Testis (tissue), 3 donors: Measurements from ENCODE around the gene SLC38A1. TPM values are rescaled to one million over a fixed set of nuclear protein-coding genes. Genes with fewer than 3 reads are reported as not detected.
"Not testable (repeated sequence)": the region's sequence is repeated elsewhere in the genome, so short reads cannot be mapped to it uniquely, and the experiment has no call there.

ENCODE experiments used
- DNase-seq: peaks from one replicate; pipeline ENCODE4 v3.0.0-alpha.2; 2019
- H3K27ac ChIP-seq, 2 donors: fragments of 200-600 bp; sonication (generic); one replicate each; pipeline ENCODE4 v1.5.1; 2019
- H3K27me3 ChIP-seq: fragments of 200-600 bp; sonication (generic); one replicate; pipeline ENCODE4 v1.5.1; 2019
- H3K36me3 ChIP-seq: fragments of 200-600 bp; sonication (generic); one replicate; pipeline ENCODE4 v1.5.1; 2017; ENCODE audit warnings: low read depth; ENCODE audit errors: missing control alignments
- H3K4me1 ChIP-seq: fragments of 200-600 bp; sonication (generic); one replicate; pipeline ENCODE4 v1.5.1; 2019
- H3K4me3 ChIP-seq, 2 donors: fragments of 200-600 bp; sonication (generic); one replicate each; pipeline ENCODE4 v1.5.1; 2017 to 2019
- H3K9me3 ChIP-seq: fragments of 200-600 bp; sonication (generic); one replicate; pipeline ENCODE4 v1.5.1; 2017
- POLR2A ChIP-seq: fragments of 450-650 bp; IDR thresholded peaks from one replicate; pipeline ENCODE4 v1.6.1; 2017; ENCODE audit warnings: antibody characterized with exemption, mild to moderate bottlenecking, moderate library complexity
- WGBS, 2 donors: methylation state at CpG; one replicate each; pipeline ENCODE4 v1.1.5; 2018; 5-methylcytosine and 5-hydroxymethylcytosine counted together
- intact Hi-C: fragments of 100-400 bp; cut with DNase I; formaldehyde crosslinking; loops from one replicate; pipeline ENCODE4 v1.15.1; 2023; ENCODE audit warnings: low total_unique reads
- polyA plus RNA-seq: library from polyadenylated mRNA; stranded (reverse); fragments of 350-450 nt; fragmentation: Illumina TruSeq; extraction: RNeasy Lipid Tissue Mini Kit (QIAGEN cat#74804); gene quantifications from one replicate; pipeline ENCODE4 v1.2.3, GENCODE V29; 2014; ENCODE audit warnings: low read depth, low replicate concordance; ENCODE audit not compliant: insufficient read depth
- total RNA-seq, 2 donors: library from RNA; depleted of rRNA; stranded (reverse); fragments of >200 nt; gene quantifications; one replicate each; pipeline ENCODE4 v1.2.3, GENCODE V29; 2016
- TF ChIP-seq, protein P1 (sequence below), 3 experiments: fragments of 450-650 bp in 2 of 3; fragments of 200-600 bp in 1 of 3; sonication (generic) in 1 of 3; IDR thresholded peaks; one replicate each; pipeline ENCODE4 v1.5.1; 2016 to 2019; ENCODE audit warnings: antibody characterized with exemption in 3 of 3, mild to moderate bottlenecking in 2 of 3, moderate library complexity in 1 of 3

SLC38A1 gene
- total and polyA plus RNA-seq, 3 donors from 2014 or later, result 1.6 to 8.7 (median 4.0) TPM

DNA sequence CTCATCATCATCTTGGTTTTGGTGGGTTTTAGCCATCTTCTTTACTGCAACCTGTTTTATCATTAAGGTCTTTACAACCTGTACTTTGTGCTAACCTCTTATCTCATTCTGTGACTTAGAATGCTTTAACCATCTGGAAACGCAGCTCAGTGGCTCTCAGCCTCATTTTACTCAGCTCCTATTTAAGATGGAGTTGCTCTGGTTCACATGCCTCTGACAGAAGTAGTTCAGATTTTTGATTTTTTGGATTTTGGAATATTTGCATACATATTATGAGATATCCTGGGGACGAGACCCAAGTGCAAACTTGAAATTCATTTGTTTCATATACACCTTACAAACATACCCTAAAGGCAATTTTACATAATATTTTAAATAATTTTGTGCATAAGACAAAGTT lies 10.7 kb downstream of the SLC38A1 start:
- TF ChIP-seq, protein P1, sequence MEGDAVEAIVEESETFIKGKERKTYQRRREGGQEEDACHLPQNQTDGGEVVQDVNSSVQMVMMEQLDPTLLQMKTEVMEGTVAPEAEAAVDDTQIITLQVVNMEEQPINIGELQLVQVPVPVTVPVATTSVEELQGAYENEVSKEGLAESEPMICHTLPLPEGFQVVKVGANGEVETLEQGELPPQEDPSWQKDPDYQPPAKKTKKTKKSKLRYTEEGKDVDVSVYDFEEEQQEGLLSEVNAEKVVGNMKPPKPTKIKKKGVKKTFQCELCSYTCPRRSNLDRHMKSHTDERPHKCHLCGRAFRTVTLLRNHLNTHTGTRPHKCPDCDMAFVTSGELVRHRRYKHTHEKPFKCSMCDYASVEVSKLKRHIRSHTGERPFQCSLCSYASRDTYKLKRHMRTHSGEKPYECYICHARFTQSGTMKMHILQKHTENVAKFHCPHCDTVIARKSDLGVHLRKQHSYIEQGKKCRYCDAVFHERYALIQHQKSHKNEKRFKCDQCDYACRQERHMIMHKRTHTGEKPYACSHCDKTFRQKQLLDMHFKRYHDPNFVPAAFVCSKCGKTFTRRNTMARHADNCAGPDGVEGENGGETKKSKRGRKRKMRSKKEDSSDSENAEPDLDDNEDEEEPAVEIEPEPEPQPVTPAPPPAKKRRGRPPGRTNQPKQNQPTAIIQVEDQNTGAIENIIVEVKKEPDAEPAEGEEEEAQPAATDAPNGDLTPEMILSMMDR (IDR thresholded peaks at IDR 0.05), result no peak
- no peak for TF ChIP-seq POLR2A
- Histone ChIP-seq H3K4me3 (no peak overlapping the region), H3K9me3 (no peaks in the 10 kb centered on the region), H3K27me3 (no peaks in the 10 kb centered on the region), H3K4me1 (no peaks in the 10 kb centered on the region), H3K27ac (no peak overlapping the region), H3K36me3 (no peaks in the 10 kb centered on the region)
- no peak for DNase-seq
- intact Hi-C loops, result no loop called here
- WGBS, 2 donors, result 75 to 76% methylated on average over 2 of the region's 2 CpGs

DNA sequence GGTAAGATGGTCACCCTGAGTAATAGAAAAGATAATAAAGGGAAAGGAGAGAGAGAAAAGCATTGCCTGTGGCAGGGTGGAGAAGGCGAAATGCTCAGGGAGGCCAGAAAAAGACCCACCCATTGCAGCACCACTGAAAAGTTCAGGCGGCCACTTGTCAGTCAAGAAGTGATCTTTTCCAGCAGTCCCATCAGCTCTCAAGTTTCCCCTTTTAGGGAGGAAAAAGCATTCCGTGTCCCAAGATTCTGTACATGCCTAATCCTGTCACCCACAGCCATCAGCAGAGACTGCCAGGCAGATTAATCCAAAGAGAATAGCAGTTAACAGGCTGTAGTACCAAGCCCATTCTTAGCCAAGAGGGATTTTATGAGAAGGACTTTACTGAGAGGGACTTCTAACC lies 11.9 kb downstream of the SLC38A1 start:
- H3K9me3 ChIP-seq, result no peaks in the 10 kb centered on the region
- H3K4me1 ChIP-seq, result no peaks in the 10 kb centered on the region
- H3K27ac ChIP-seq, result no peak overlapping the region
- no peak overlapping the region for H3K4me3 ChIP-seq
- no peaks in the 10 kb centered on the region for H3K36me3 ChIP-seq
- no peak for DNase-seq
- 92 to 100% methylated on average over 3 of the region's 3 CpGs for WGBS, 2 donors
- intact Hi-C loops, result no loop called here
- no peaks in the 10 kb centered on the region for H3K27me3 ChIP-seq
- no peak for TF ChIP-seq POLR2A

DNA sequence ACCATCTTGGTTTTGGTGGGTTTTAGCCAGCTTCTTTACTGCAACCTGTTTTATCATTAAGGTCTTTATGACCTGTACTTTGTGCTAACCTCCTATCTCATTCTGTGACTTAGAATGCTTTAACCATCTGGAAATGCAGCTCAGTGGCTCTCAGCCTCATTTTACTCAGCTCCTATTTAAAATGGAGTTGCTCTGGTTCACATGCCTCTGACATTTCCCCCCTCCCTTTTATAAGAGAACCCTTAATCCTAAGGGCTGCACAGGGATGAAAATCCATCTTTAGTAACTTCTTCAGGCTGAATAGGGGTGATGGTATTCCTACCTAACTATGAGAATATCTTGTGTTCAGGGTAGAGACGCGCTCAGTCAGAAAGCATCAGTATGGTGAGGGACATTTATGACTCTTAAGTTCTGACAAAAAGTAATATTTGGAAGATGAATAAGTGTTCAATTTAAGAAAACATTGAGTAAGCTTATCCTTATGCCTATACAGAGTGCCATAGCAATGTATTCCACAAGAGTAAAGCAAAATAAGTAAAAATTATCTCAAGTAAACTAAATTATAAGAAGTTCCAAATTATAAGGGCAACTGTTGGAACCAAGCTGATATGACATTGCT lies 15.2 kb downstream of the SLC38A1 start:
- Histone ChIP-seq H3K27ac (no peak overlapping the region), H3K27me3 (no peaks in the 10 kb centered on the region), H3K4me1 (no peaks in the 10 kb centered on the region), H3K4me3 (no peak overlapping the region), H3K36me3 (no peaks in the 10 kb centered on the region), H3K9me3 (no peaks in the 10 kb centered on the region)
- no peak for DNase-seq
- 98 to 100% methylated on average over 2 of the region's 2 CpGs for WGBS, 2 donors
- TF ChIP-seq, protein P1 (IDR thresholded peaks at IDR 0.05), result no peak
- TF ChIP-seq POLR2A, result no peak
- intact Hi-C loops, result no loop called here

DNA sequence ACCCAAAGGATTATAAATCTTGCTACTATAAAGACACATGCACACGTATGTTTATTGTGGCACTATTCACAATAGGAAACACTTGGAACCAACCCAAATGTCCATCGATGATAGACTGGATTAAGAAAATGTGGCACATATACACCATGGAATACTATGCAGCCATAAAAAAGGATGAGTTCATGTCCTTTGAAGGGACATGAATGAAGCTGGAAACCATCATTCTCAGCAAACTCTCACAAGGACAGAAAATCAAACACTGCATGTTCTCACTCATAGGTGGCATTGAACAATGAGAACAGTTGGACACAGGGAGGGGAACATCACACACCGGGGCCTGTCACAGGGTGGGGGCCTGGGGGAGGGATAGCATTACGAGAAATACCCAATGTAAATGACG lies 16.8 kb downstream of the SLC38A1 start:
- 89 to 95% methylated on average over 5 of the region's 5 CpGs for WGBS, 2 donors
- intact Hi-C loops, result not testable (repeated sequence)

DNA sequence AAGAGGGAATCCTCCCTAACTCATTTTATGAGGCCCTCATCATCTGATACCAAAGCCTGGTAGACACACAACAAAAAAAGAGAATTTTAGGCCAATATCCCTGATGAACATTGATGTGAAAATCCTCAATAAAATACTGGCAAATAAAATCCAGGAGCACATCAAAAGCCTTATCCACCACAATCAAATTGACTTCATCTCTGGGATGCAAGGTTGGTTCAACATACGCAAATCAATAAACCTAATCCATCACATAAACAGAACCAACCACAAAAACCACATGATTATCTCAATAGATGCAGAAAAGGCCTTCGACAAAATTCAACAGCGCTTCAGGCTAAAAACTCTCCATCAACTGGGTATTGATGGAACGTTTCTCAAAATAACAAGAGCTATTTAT lies 18.9 kb downstream of the SLC38A1 start:
- H3K4me3 ChIP-seq, H3K4me1 ChIP-seq, intact Hi-C loops, DNase-seq, H3K27me3 ChIP-seq, H3K27ac ChIP-seq, H3K9me3 ChIP-seq, H3K36me3 ChIP-seq: not testable (repeated sequence)
- WGBS, 2 donors, result 84 to 96% methylated on average over 4 of the region's 4 CpGs

More for the DNA sequence above, 16.8 kb downstream of the SLC38A1 start:
- not testable (repeated sequence) for H3K4me1 ChIP-seq, H3K4me3 ChIP-seq, H3K36me3 ChIP-seq, H3K9me3 ChIP-seq, H3K27ac ChIP-seq, DNase-seq, H3K27me3 ChIP-seq

DNA sequence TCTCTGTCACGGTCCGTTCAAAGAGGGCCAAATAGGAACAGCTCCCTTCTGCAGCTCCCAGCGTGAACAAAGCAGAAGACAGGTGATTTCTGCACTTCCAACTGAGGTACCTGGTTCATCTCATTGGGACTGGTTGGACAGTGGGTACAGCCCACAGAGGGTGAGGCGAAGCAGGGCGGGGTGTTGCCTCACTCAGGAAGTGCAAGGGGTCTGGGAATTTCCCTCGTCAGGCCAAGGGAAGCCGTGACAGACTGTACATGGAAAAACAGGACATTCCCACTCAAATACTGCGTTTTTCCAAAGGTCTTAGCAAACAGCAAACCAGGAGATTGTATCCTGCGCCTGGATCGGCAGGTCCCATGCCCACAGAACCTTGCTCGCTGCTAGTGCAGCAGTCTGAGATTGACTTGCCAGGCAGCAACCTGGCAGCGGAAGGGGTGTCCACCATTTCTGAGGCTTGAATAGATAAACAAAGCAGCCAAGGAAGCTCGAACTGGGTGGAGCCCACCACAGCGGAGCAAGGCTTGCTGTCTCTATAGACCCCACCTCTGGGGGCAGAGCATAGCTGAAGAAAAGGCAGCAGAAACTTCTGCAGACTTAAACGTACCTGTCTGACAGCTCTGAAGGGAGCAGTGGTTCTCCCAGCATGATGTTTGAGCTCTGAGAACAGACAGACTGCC lies 22.7 kb downstream of the SLC38A1 start:
- Histone ChIP-seq H3K27me3 (no peaks in the 10 kb centered on the region), H3K27ac (no peak overlapping the region), H3K4me3 (no peak overlapping the region), H3K36me3 (no peaks in the 10 kb centered on the region), H3K9me3 (no peaks in the 10 kb centered on the region), H3K4me1 (no peaks in the 10 kb centered on the region)
- intact Hi-C loops, result no loop called here
- no peak for DNase-seq
- TF ChIP-seq, protein P1 (IDR thresholded peaks at IDR 0.05), result no peak
- TF ChIP-seq POLR2A, result no peak
- WGBS, 2 donors, result 95 to 96% methylated on average over 15 of the region's 15 CpGs
